Measurements from ENCODE around the gene FOXP3.
A peak's percentile ranks its signal among the peaks of the same experiment; 100 is the strongest.
"Not testable (repeated sequence)": the region's sequence is repeated elsewhere in the genome, so short reads cannot be mapped to it uniquely, and the experiment has no call there.

FOXP3 gene

GRCh38 chrX:49264460-49264859 lies at the start of gene FOXP3:
TSS of gene FOXP3 (minus strand) at chrX:49264710. CDS start at chrX:49258505, 6,205 bp downstream.
- no peak for DNase-seq

- no peak for DNase-seq
Observed at GRCh38 chrX:49312176-49312575, 47.7 kb upstream of the FOXP3 start.

GRCh38 chrX:49310371-49310770 lies 45.9 kb upstream of the FOXP3 start:
- no peak for DNase-seq

GRCh38 chrX:49309401-49309981 lies 45.0 kb upstream of the FOXP3 start:
- no peak for DNase-seq

- DNase-seq: no peak
Observed at GRCh38 chrX:49308604-49309269, 44.2 kb upstream of the FOXP3 start.

- DNase-seq: not testable (repeated sequence)
Observed at GRCh38 chrX:49307775-49308174, 43.3 kb upstream of the FOXP3 start.

GRCh38 chrX:49303346-49303745 lies 38.8 kb upstream of the FOXP3 start, which contains the start of gene GAGE10:
TSS of gene GAGE10 (plus strand) at chrX:49303646. CDS start at chrX:49304860, 1,214 bp downstream.
- DNase-seq: no peak

- no peak for DNase-seq
Observed at GRCh38 chrX:49300703-49301102, 36.2 kb upstream of the FOXP3 start.

- DNase-seq: not testable (repeated sequence)
Observed at GRCh38 chrX:49299293-49299692, 34.8 kb upstream of the FOXP3 start.

- DNase-seq: no peak
Observed at GRCh38 chrX:49292400-49293362, 28.2 kb upstream of the FOXP3 start.

GRCh38 chrX:49291615-49292337 lies 27.3 kb upstream of the FOXP3 start:
- DNase-seq: peak; percentile 66

- DNase-seq: no peak
Observed at GRCh38 chrX:49290215-49290614, 25.7 kb upstream of the FOXP3 start.

- DNase-seq: no peak
Observed at GRCh38 chrX:49287665-49288064, 23.2 kb upstream of the FOXP3 start.

GRCh38 chrX:49286581-49286980 lies 22.1 kb upstream of the FOXP3 start:
- DNase-seq: no peak

- no peak for DNase-seq
Observed at GRCh38 chrX:49286136-49286535, 21.6 kb upstream of the FOXP3 start.

- DNase-seq: no peak
Observed at GRCh38 chrX:49284212-49284611, 19.7 kb upstream of the FOXP3 start.

- no peak for DNase-seq
Observed at GRCh38 chrX:49282647-49283011, 18.1 kb upstream of the FOXP3 start.

GRCh38 chrX:49278081-49278480 lies 13.6 kb upstream of the FOXP3 start:
- DNase-seq: no peak

GRCh38 chrX:49277535-49277830 lies 13.0 kb upstream of the FOXP3 start:
- no peak for DNase-seq

GRCh38 chrX:49276671-49277534 lies 12.4 kb upstream of the FOXP3 start:
- DNase-seq: no peak

- no peak for DNase-seq
Observed at GRCh38 chrX:49276207-49276606, 11.7 kb upstream of the FOXP3 start.

- DNase-seq: no peak
Observed at GRCh38 chrX:49273181-49273727, 8.7 kb upstream of the FOXP3 start.
